Upper lobe of left lung (tissue), 4 donors: Measurements from ENCODE around the gene FAM168B.

Experiments
- CTCF ChIP-seq, 6 experiments: fragments of 450-650 bp in 4 of 6; fragments of 200-600 bp in 2 of 6; sonication (generic) in 2 of 6; IDR thresholded peaks; one replicate each; pipeline ENCODE4 v1.5.1; 2016 to 2019; ENCODE audit warnings: antibody characterized with exemption in 6 of 6
- POLR2A ChIP-seq, 4 donors: fragments of 450-650 bp; IDR thresholded peaks; one replicate each; pipeline ENCODE4 v1.5.1; 2016 to 2017; ENCODE audit warnings: antibody characterized with exemption in 4 of 4, mild to moderate bottlenecking in 2 of 4

GRCh38 chr2:131049150-131049718 lies 44.0 kb downstream of the FAM168B start:
- TF ChIP-seq CTCF (IDR thresholded peaks at IDR 0.05): no peak
- TF ChIP-seq POLR2A (IDR thresholded peaks at IDR 0.05): no peak
